ENCODE results near the gene ZNF280A. TPM values are rescaled to one million over a fixed set of nuclear protein-coding genes. Genes with fewer than 3 reads are reported as not detected.

The ZNF280A gene
- total and polyA plus RNA-seq, 4 experiments from 2014 or later: not detected

DNA sequence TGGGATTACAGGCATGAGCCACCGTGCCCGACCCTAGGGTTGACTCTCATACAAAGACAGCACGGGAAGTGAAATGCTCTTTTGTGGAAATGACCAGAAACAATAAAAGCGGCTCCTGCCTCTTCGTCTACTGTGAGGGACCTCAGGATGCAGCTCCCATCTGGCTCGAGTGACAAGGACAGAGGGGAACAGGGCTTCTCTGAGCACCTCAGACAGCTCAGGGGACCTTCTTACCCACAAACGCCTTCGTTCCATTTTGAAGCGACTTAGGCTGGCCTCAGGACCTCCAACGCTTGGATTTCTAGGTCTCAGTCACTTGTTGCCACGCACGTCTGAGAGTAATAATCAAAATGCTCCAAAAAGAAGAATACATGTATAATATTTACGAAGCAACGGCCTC lies 36.5 kb upstream of the ZNF280A start:
- Mint-ChIP-seq H3K36me3 (no peaks in the 10 kb centered on the region), H3K4me1 (peaks cover 0 to 5% (median 3%) of the 10 kb centered on the region in 4 donors), H3K4me3 (no peak overlapping the region), H3K27ac (no peak overlapping the region), H3K9me3 (no peaks in the 10 kb centered on the region), H3K27me3 (no peaks in the 10 kb centered on the region)
- Histone ChIP-seq H3K9me3 (ENCODE audit: control insufficient read depth in 1 of 2, low read length in 2 of 2) (no peaks in the 10 kb centered on the region), H3K27me3 (ENCODE audit: insufficient read depth, low read length) (no peaks in the 10 kb centered on the region), H3K4me1 (ENCODE audit: insufficient read depth, low read length) (peaks cover 3% of the 10 kb centered on the region), H3K4me3 (ENCODE audit: low read length in 2 of 2) (no peak overlapping the region), H3K36me3 (ENCODE audit: insufficient read depth, low read length) (no peaks in the 10 kb centered on the region), H3K27ac (ENCODE audit: low read depth, low read length) (no peak overlapping the region)
- intact Hi-C loops (cut with micrococcal nuclease): no loop called here
- POLR2A ChIA-PET (ENCODE audit: partially characterized antibody): no interaction called here
- no peak for DNase-seq
- CTCF ChIA-PET (ENCODE audit: partially characterized antibody): interaction anchor here (1.4 kb wide), 1 partner anchor 11 kb away, joined by 3 read pairs; no protein-coding TSS in a partner anchor

- intact Hi-C loops (cut with micrococcal nuclease): no loop called here
- peaks cover 3% of the 10 kb centered on the region for H3K4me1 ChIP-seq (ENCODE audit: insufficient read depth, low read length)
- H3K27ac Mint-ChIP-seq: no peak overlapping the region
- no peaks in the 10 kb centered on the region for H3K9me3 ChIP-seq (ENCODE audit: control insufficient read depth in 1 of 2, low read length in 2 of 2)
- no peak overlapping the region for H3K27ac ChIP-seq (ENCODE audit: low read depth, low read length)
- no peak overlapping the region for H3K4me3 ChIP-seq (ENCODE audit: low read length in 2 of 2)
- no peaks in the 10 kb centered on the region for H3K27me3 Mint-ChIP-seq
- peaks cover 0 to 5% (median 3%) of the 10 kb centered on the region in 4 donors for H3K4me1 Mint-ChIP-seq
- ChIA-PET CTCF (ENCODE audit: partially characterized antibody) (interaction anchor here (1.4 kb wide), 1 partner anchor 12 kb away, joined by 3 read pairs; no protein-coding TSS in a partner anchor), POLR2A (ENCODE audit: partially characterized antibody) (no interaction called here)
- no peaks in the 10 kb centered on the region for H3K36me3 ChIP-seq (ENCODE audit: insufficient read depth, low read length)
- no peak for DNase-seq
- H3K4me3 Mint-ChIP-seq: no peak overlapping the region
- H3K27me3 ChIP-seq (ENCODE audit: insufficient read depth, low read length): no peaks in the 10 kb centered on the region
- H3K9me3 Mint-ChIP-seq: no peaks in the 10 kb centered on the region
- H3K36me3 Mint-ChIP-seq: no peaks in the 10 kb centered on the region
Measured at GRCh38 chr22:22555596-22555995, 35.5 kb upstream of the ZNF280A start.

- Histone ChIP-seq H3K27me3 (ENCODE audit: insufficient read depth, low read length) (no peaks in the 10 kb centered on the region), H3K9me3 (ENCODE audit: control insufficient read depth in 1 of 2, low read length in 2 of 2) (no peaks in the 10 kb centered on the region), H3K27ac (ENCODE audit: low read depth, low read length) (no peak overlapping the region), H3K4me1 (ENCODE audit: insufficient read depth, low read length) (peaks cover 3% of the 10 kb centered on the region), H3K4me3 (ENCODE audit: low read length in 2 of 2) (no peak overlapping the region), H3K36me3 (ENCODE audit: insufficient read depth, low read length) (peaks cover 6% of the 10 kb centered on the region)
- Mint-ChIP-seq H3K4me1 (peaks cover 0 to 5% (median 3%) of the 10 kb centered on the region in 4 donors), H3K9me3 (no peaks in the 10 kb centered on the region), H3K36me3 (no peaks in the 10 kb centered on the region), H3K27me3 (no peaks in the 10 kb centered on the region), H3K4me3 (no peak overlapping the region), H3K27ac (no peak overlapping the region)
- ChIA-PET POLR2A (ENCODE audit: partially characterized antibody) (no interaction called here), CTCF (ENCODE audit: partially characterized antibody) (interaction anchor here (0.8 kb wide), 1 partner anchor 132 kb away, joined by 3 read pairs; no protein-coding TSS in a partner anchor)
- intact Hi-C loops (cut with micrococcal nuclease): no loop called here
- DNase-seq: no peak
Measured at GRCh38 chr22:22554587-22555284, 34.7 kb upstream of the ZNF280A start.

GRCh38 chr22:22553735-22554586 lies 33.9 kb upstream of the ZNF280A start:
- Mint-ChIP-seq H3K4me1 (peaks cover 0 to 1% (median under 1%) of the 10 kb centered on the region in 4 donors), H3K27ac (no peak overlapping the region), H3K36me3 (no peaks in the 10 kb centered on the region), H3K9me3 (no peaks in the 10 kb centered on the region), H3K4me3 (no peak overlapping the region), H3K27me3 (no peaks in the 10 kb centered on the region)
- POLR2A ChIA-PET (ENCODE audit: partially characterized antibody): no interaction called here
- peaks cover 10% of the 10 kb centered on the region for H3K36me3 ChIP-seq (ENCODE audit: insufficient read depth, low read length)
- no peak overlapping the region for H3K27ac ChIP-seq (ENCODE audit: low read depth, low read length)
- H3K27me3 ChIP-seq (ENCODE audit: insufficient read depth, low read length): no peaks in the 10 kb centered on the region
- no peaks in the 10 kb centered on the region for H3K9me3 ChIP-seq (ENCODE audit: control insufficient read depth in 1 of 2, low read length in 2 of 2)
- DNase-seq: no peak
- CTCF ChIA-PET (ENCODE audit: partially characterized antibody): interaction anchor here (0.8 kb wide), 1 partner anchor 132 kb away, joined by 3 read pairs; no protein-coding TSS in a partner anchor
- intact Hi-C loops (cut with micrococcal nuclease): no loop called here
- peaks cover 3% of the 10 kb centered on the region for H3K4me1 ChIP-seq (ENCODE audit: insufficient read depth, low read length)
- H3K4me3 ChIP-seq (ENCODE audit: low read length in 2 of 2): no peak overlapping the region

- intact Hi-C loops (cut with micrococcal nuclease): no loop called here
- Mint-ChIP-seq H3K36me3 (no peaks in the 10 kb centered on the region), H3K4me3 (no peak overlapping the region), H3K27ac (peak overlapping the region in 1 of 7 donors; percentile 64), H3K27me3 (no peaks in the 10 kb centered on the region), H3K9me3 (no peaks in the 10 kb centered on the region), H3K4me1 (no peaks in the 10 kb centered on the region)
- H3K9me3 ChIP-seq (ENCODE audit: control insufficient read depth in 1 of 2, low read length in 2 of 2): no peaks in the 10 kb centered on the region
- H3K27me3 ChIP-seq (ENCODE audit: insufficient read depth, low read length): no peaks in the 10 kb centered on the region
- no peak for DNase-seq
- CTCF ChIA-PET (ENCODE audit: partially characterized antibody): no interaction called here
- H3K36me3 ChIP-seq (ENCODE audit: insufficient read depth, low read length): peaks cover 10% of the 10 kb centered on the region
- H3K27ac ChIP-seq (ENCODE audit: low read depth, low read length): no peak overlapping the region
- no peak overlapping the region for H3K4me3 ChIP-seq (ENCODE audit: low read length in 2 of 2)
- peaks cover 3% of the 10 kb centered on the region for H3K4me1 ChIP-seq (ENCODE audit: insufficient read depth, low read length)
- POLR2A ChIA-PET (ENCODE audit: partially characterized antibody): no interaction called here
Measured at GRCh38 chr22:22553141-22553540, 33.1 kb upstream of the ZNF280A start.

- Histone ChIP-seq H3K9me3 (ENCODE audit: control insufficient read depth in 1 of 2, low read length in 2 of 2) (no peaks in the 10 kb centered on the region), H3K4me1 (ENCODE audit: insufficient read depth, low read length) (peaks cover 3% of the 10 kb centered on the region), H3K27me3 (ENCODE audit: insufficient read depth, low read length) (no peaks in the 10 kb centered on the region), H3K4me3 (ENCODE audit: low read length in 2 of 2) (no peak overlapping the region), H3K36me3 (ENCODE audit: insufficient read depth, low read length) (peaks cover 10% of the 10 kb centered on the region), H3K27ac (ENCODE audit: low read depth, low read length) (no peak overlapping the region)
- Mint-ChIP-seq H3K27me3 (no peaks in the 10 kb centered on the region), H3K4me3 (no peak overlapping the region), H3K9me3 (no peaks in the 10 kb centered on the region), H3K27ac (no peak overlapping the region), H3K36me3 (no peaks in the 10 kb centered on the region), H3K4me1 (no peaks in the 10 kb centered on the region)
- ChIA-PET CTCF (ENCODE audit: partially characterized antibody) (no interaction called here), POLR2A (ENCODE audit: partially characterized antibody) (no interaction called here)
- intact Hi-C loops (cut with micrococcal nuclease): no loop called here
- no peak for DNase-seq
Measured at GRCh38 chr22:22552630-22553029, 32.6 kb upstream of the ZNF280A start.

GRCh38 chr22:22550789-22551434 lies 30.8 kb upstream of the ZNF280A start:
- no peaks in the 10 kb centered on the region for H3K4me1 ChIP-seq (ENCODE audit: insufficient read depth, low read length)
- Mint-ChIP-seq H3K4me1 (no peaks in the 10 kb centered on the region), H3K27ac (no peak overlapping the region), H3K36me3 (no peaks in the 10 kb centered on the region), H3K9me3 (no peaks in the 10 kb centered on the region), H3K4me3 (no peak overlapping the region), H3K27me3 (no peaks in the 10 kb centered on the region)
- H3K36me3 ChIP-seq (ENCODE audit: insufficient read depth, low read length): peaks cover 10% of the 10 kb centered on the region
- H3K9me3 ChIP-seq (ENCODE audit: control insufficient read depth in 1 of 2, low read length in 2 of 2): no peaks in the 10 kb centered on the region
- ChIA-PET CTCF (ENCODE audit: partially characterized antibody) (no interaction called here), POLR2A (ENCODE audit: partially characterized antibody) (no interaction called here)
- H3K4me3 ChIP-seq (ENCODE audit: low read length in 2 of 2): no peak overlapping the region
- H3K27ac ChIP-seq (ENCODE audit: low read depth, low read length): no peak overlapping the region
- intact Hi-C loops (cut with micrococcal nuclease): no loop called here
- H3K27me3 ChIP-seq (ENCODE audit: insufficient read depth, low read length): no peaks in the 10 kb centered on the region
- DNase-seq: no peak
